ENCODE measurements around the gene SERINC2.
A peak's percentile ranks its signal among the peaks of the same experiment; 100 is the strongest.
"Not testable (repeated sequence)": the region's sequence is repeated elsewhere in the genome, so short reads cannot be mapped to it uniquely, and the experiment has no call there.

SERINC2 gene

GRCh38 chr1:31471452-31472313 lies 58.7 kb downstream of the SERINC2 start:
- DNase-seq (ENCODE audit: low spot score) = peak; percentile 24

GRCh38 chr1:31472314-31472651 lies 59.3 kb downstream of the SERINC2 start:
- not testable (repeated sequence) for DNase-seq (ENCODE audit: low spot score)

GRCh38 chr1:31472673-31473072 lies 59.7 kb downstream of the SERINC2 start:
- not testable (repeated sequence) for DNase-seq (ENCODE audit: low spot score)

DNA sequence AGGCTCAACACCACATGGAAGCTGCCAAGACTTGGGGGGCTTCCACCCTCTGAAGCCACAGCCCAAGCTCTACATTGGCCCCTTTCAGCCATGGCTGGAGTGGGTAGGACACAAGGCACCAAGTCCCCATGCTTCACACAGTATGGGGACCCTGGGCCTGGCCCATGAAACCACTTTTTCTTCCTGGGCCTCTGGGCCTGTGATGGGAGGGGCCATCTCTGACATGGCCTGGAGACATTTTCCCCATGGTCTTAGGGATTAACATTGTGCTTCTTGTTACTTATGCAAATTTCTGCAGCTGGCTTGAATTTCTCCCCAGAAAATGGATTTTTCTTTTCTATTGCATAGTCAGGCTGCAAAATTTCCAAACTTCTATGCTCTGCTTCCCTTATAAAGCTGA lies 60.5 kb downstream of the SERINC2 start:
- DNase-seq (ENCODE audit: low spot score) = not testable (repeated sequence)

GRCh38 chr1:31474567-31474966 lies 61.6 kb downstream of the SERINC2 start:
- DNase-seq (ENCODE audit: low spot score) = not testable (repeated sequence)

DNA sequence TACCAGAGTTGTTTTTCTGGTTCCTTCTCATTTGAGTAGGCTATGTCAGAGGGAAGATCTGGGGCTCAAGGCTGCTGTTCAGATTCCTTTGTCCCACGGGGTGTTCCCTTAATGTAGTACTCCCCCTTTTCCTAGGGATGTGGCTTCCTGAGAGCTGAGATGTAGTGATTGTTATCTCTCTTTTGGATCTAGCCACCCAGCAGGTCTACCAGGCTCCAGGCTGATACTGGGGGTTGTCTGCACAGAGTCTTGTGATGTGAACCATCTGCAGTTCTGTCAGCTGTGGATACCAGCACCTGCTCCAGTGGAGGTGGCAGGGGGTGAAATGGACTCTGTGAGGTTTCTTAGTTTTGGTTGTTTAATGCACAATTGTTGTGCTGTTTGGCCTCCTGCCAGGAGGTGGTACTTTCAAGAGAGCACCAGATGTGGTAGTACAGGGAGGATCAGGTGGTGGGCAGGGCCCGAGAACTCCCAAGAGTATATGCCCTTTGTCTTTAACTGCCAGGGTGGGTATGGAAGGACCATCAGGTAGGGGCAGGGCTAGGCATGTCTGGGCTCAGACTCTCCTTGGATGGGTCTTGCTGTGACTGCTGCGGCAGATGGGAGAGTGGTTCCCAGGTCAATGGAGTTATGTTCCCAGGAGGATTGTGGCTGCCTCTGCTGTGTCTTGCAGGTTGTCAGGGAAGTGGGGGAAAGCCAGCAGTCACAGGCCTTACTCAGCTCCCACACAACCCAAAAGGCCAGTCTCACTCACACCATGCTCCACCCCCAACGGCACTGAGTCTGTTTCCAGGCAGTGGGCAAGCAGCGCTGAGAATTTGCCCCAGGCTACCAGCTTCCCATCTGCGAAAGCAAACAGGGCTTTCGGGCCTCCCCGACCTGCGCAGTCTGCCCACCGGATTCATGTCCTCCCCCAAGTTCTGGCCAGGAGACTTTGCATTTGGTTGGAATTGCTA lies 64.2 kb downstream of the SERINC2 start:
- no peak for DNase-seq (ENCODE audit: low spot score)

DNA sequence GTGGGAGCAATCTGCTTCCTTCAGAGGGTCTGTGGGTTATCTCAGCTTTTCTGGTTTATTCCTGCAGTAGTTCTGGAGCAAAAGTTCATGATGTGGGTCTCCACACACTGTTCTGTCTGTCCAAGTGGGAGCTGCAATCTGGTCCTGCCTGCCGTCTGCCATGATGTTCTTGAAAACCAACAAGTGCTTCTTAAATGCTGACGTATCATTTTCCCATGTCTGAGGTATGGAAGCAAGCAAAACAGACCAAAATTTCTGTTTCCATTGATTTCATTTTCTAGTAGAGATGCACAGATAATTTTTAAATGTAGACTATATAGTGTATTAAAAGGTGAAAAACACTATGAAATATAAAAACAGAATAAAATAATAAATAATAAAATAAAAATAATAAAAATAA lies 65.2 kb downstream of the SERINC2 start:
- DNase-seq (ENCODE audit: low spot score) = no peak

- DNase-seq (ENCODE audit: low spot score) = no peak
These were observed 66.8 kb downstream of the SERINC2 start for GRCh38 chr1:31479811-31480210.

- not testable (repeated sequence) for DNase-seq (ENCODE audit: low spot score)
These were observed 67.4 kb downstream of the SERINC2 start for GRCh38 chr1:31480426-31480825.

DNA sequence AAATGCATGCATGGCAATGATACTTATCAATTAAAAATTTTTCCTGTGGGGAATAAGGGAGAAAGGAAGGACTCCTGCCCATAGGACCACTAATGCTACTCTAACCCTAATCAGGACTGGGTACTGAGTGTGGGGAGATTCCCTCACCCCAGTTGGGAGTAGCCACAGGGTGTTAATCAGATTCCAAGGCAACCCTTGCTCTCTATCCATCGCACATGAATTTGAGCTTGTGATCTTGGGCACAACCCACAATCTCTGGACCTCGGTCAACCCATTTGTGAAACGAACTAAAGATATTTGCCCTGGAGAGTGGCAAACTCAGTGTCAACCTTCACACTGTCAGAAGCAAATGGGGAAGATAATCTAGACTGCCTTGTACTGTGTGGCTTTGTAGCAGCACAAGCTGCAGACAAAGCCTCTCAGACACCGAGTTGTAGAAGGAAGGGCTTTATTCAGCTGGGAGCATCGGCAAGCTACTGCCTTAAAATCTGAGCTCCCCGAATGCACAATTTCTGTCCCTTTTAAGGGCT lies 69.5 kb downstream of the SERINC2 start:
- DNase-seq (ENCODE audit: low spot score) = no peak

- peak; percentile 27 for DNase-seq (ENCODE audit: low spot score)
These were observed 70.3 kb downstream of the SERINC2 start for GRCh38 chr1:31483012-31483946.
